T-helper 17 cell (primary cell): ENCODE measurements around the gene RPL7L1. TPM values are rescaled to one million over a fixed set of nuclear protein-coding genes. Genes with fewer than 3 reads are reported as not detected.
A peak's percentile ranks its signal among the peaks of the same experiment; 100 is the strongest.

Experiments used
- ATAC-seq: fragments of 150-1000 bp; cut with Tn5 transposase; 2 replicates; pipeline ENCODE4 v1.10.0; 2021; ENCODE audit warnings: mild to moderate bottlenecking, moderate library complexity
- DNase-seq, 3 donors: peaks; one replicate each; pipeline versions ENCODE4 v3.0.0 to v3.0.0-alpha.2; 2020 to 2021
- H3K9me3 ChIP-seq: one replicate; pipeline ENCODE4 v1.7.0; 2013; ENCODE audit warnings: low read length, mild to moderate bottlenecking; ENCODE audit not compliant: control insufficient read depth, poor library complexity, severe bottlenecking
- H3K27ac Mint-ChIP-seq: one replicate; pipeline ENCODE4 v1.8.0; 2022; ENCODE audit warnings: mild to moderate bottlenecking, moderate library complexity, mixed read lengths
- H3K27me3 Mint-ChIP-seq: one replicate; pipeline ENCODE4 v1.8.0; 2022; ENCODE audit warnings: mixed read lengths
- H3K36me3 Mint-ChIP-seq: one replicate; pipeline ENCODE4 v1.8.0; 2022; ENCODE audit warnings: low read depth, mixed read lengths
- H3K4me1 Mint-ChIP-seq: one replicate; pipeline ENCODE4 v1.8.0; 2022; ENCODE audit warnings: mild to moderate bottlenecking, mixed read lengths
- H3K4me3 Mint-ChIP-seq: one replicate; pipeline ENCODE4 v1.8.0; 2022; ENCODE audit warnings: mild to moderate bottlenecking, moderate library complexity, mixed read lengths
- total RNA-seq, 4 donors: library from RNA in 2 of 4; stranded (reverse) in 2 of 4; gene quantifications; one replicate each; pipeline ENCODE4 v1.2.3 and lab custom pipeline; 2022 to 2026

The RPL7L1 gene
- total RNA-seq (10 to 100 TPM; 61.7 to 73.9 TPM), total RNA-seq (lab: John Stamatoyannopoulos, UW) (66.1 to 228 reads per million in 2 donors)

- H3K27me3 Mint-ChIP-seq = no peaks in the 10 kb centered on the region
- DNase-seq = peak; percentile 66 to 71 (median 68)
- peaks cover 15% of the 10 kb centered on the region for H3K4me1 Mint-ChIP-seq
- peak within 1 kb of the TSS; percentile 100 for H3K27ac Mint-ChIP-seq
- peaks cover 9% of the 10 kb centered on the region for H3K36me3 Mint-ChIP-seq
- H3K9me3 ChIP-seq = no peaks in the 10 kb centered on the region
- peak; percentile 94 for ATAC-seq
- peak within 1 kb of the TSS; percentile 100 for H3K4me3 Mint-ChIP-seq
These were observed at the start of gene RPL7L1 for GRCh38 chr6:42879372-42880239. RPL7L1 (plus strand) TSS chr6:42879616; CDS start chr6:42879911, 295 bp downstream.

GRCh38 chr6:42831237-42831636 is 48.2 kb upstream of the RPL7L1 start:
- no peak overlapping the region for H3K4me3 Mint-ChIP-seq
- peaks cover 9% of the 10 kb centered on the region for H3K36me3 Mint-ChIP-seq
- H3K27me3 Mint-ChIP-seq = no peaks in the 10 kb centered on the region
- ATAC-seq (no peak), DNase-seq (no peak)
- peaks cover 17% of the 10 kb centered on the region for H3K4me1 Mint-ChIP-seq
- peak overlapping the region; percentile 34 for H3K27ac Mint-ChIP-seq
- no peaks in the 10 kb centered on the region for H3K9me3 ChIP-seq

- H3K4me1 Mint-ChIP-seq = peaks cover 15% of the 10 kb centered on the region
- no peak for DNase-seq
- peak overlapping the region; percentile 54 for H3K27ac Mint-ChIP-seq
- H3K4me3 Mint-ChIP-seq = no peak overlapping the region
- no peak for ATAC-seq
- no peaks in the 10 kb centered on the region for H3K9me3 ChIP-seq
- H3K27me3 Mint-ChIP-seq = no peaks in the 10 kb centered on the region
- H3K36me3 Mint-ChIP-seq = peaks cover 6% of the 10 kb centered on the region
These were observed 45.4 kb upstream of the RPL7L1 start for GRCh38 chr6:42834056-42834455.

- ATAC-seq (no peak), DNase-seq (no peak)
- no peaks in the 10 kb centered on the region for H3K27me3 Mint-ChIP-seq
- peaks cover 16% of the 10 kb centered on the region for H3K4me1 Mint-ChIP-seq
- H3K9me3 ChIP-seq = no peaks in the 10 kb centered on the region
- no peak overlapping the region for H3K4me3 Mint-ChIP-seq
- H3K36me3 Mint-ChIP-seq = peaks cover 13% of the 10 kb centered on the region
- peak overlapping the region; percentile 67 for H3K27ac Mint-ChIP-seq
These were observed 37.4 kb upstream of the RPL7L1 start for GRCh38 chr6:42841844-42842584.

- Mint-ChIP-seq H3K4me1 (peaks cover 16% of the 10 kb centered on the region), H3K36me3 (peaks cover 13% of the 10 kb centered on the region), H3K27ac (no peak overlapping the region), H3K27me3 (no peaks in the 10 kb centered on the region), H3K4me3 (no peak overlapping the region)
- no peaks in the 10 kb centered on the region for H3K9me3 ChIP-seq
- no peak for ATAC-seq
- no peak for DNase-seq
These were observed 34.1 kb upstream of the RPL7L1 start for GRCh38 chr6:42845327-42845694.

- DNase-seq (no peak), ATAC-seq (no peak)
- H3K9me3 ChIP-seq = no peaks in the 10 kb centered on the region
- no peak overlapping the region for H3K4me3 Mint-ChIP-seq
- peaks cover 11% of the 10 kb centered on the region for H3K36me3 Mint-ChIP-seq
- no peak overlapping the region for H3K27ac Mint-ChIP-seq
- no peaks in the 10 kb centered on the region for H3K27me3 Mint-ChIP-seq
- H3K4me1 Mint-ChIP-seq = peaks cover 15% of the 10 kb centered on the region
These were observed 32.9 kb upstream of the RPL7L1 start for GRCh38 chr6:42846505-42846904.

- ATAC-seq (no peak), DNase-seq (no peak)
- H3K27me3 Mint-ChIP-seq = no peaks in the 10 kb centered on the region
- peaks cover 7% of the 10 kb centered on the region for H3K4me1 Mint-ChIP-seq
- H3K9me3 ChIP-seq = no peaks in the 10 kb centered on the region
- no peak overlapping the region for H3K27ac Mint-ChIP-seq
- no peak overlapping the region for H3K4me3 Mint-ChIP-seq
- peaks cover 4% of the 10 kb centered on the region for H3K36me3 Mint-ChIP-seq
These were observed 30.7 kb upstream of the RPL7L1 start for GRCh38 chr6:42848700-42849099.

GRCh38 chr6:42851599-42851998 is 27.8 kb upstream of the RPL7L1 start:
- Mint-ChIP-seq H3K4me1 (peaks cover 3% of the 10 kb centered on the region), H3K4me3 (no peak overlapping the region), H3K36me3 (no peaks in the 10 kb centered on the region), H3K27ac (no peak overlapping the region), H3K27me3 (no peaks in the 10 kb centered on the region)
- H3K9me3 ChIP-seq = no peaks in the 10 kb centered on the region
- no peak for DNase-seq
- no peak for ATAC-seq

GRCh38 chr6:42860036-42860435 is 19.4 kb upstream of the RPL7L1 start:
- no peaks in the 10 kb centered on the region for H3K9me3 ChIP-seq
- Mint-ChIP-seq H3K27ac (no peak overlapping the region), H3K4me3 (no peak overlapping the region), H3K4me1 (no peaks in the 10 kb centered on the region), H3K36me3 (peaks cover 10% of the 10 kb centered on the region), H3K27me3 (no peaks in the 10 kb centered on the region)
- DNase-seq = no peak
- ATAC-seq = no peak

- H3K4me1 Mint-ChIP-seq = no peaks in the 10 kb centered on the region
- DNase-seq = no peak
- H3K4me3 Mint-ChIP-seq = no peak overlapping the region
These were observed 18.9 kb upstream of the RPL7L1 start for GRCh38 chr6:42860481-42860880.

GRCh38 chr6:42864602-42865001 is 14.8 kb upstream of the RPL7L1 start:
- Mint-ChIP-seq H3K36me3 (peaks cover 15% of the 10 kb centered on the region), H3K27me3 (no peaks in the 10 kb centered on the region)

More at GRCh38 chr6:42860481-42860880, 18.9 kb upstream of the RPL7L1 start:
- Mint-ChIP-seq H3K27me3 (no peaks in the 10 kb centered on the region), H3K36me3 (peaks cover 10% of the 10 kb centered on the region), H3K27ac (no peak overlapping the region)
- no peaks in the 10 kb centered on the region for H3K9me3 ChIP-seq
- no peak for ATAC-seq

GRCh38 chr6:42870145-42870936 is 9.1 kb upstream of the RPL7L1 start:
- no peaks in the 10 kb centered on the region for H3K27me3 Mint-ChIP-seq
- DNase-seq (no peak), ATAC-seq (no peak)
- peaks cover 7% of the 10 kb centered on the region for H3K36me3 Mint-ChIP-seq
- H3K27ac Mint-ChIP-seq = peak overlapping the region; percentile 45
- H3K4me3 Mint-ChIP-seq = no peak overlapping the region
- peaks cover 3% of the 10 kb centered on the region for H3K4me1 Mint-ChIP-seq
- H3K9me3 ChIP-seq = no peaks in the 10 kb centered on the region

More at GRCh38 chr6:42864602-42865001, 14.8 kb upstream of the RPL7L1 start:
- DNase-seq (no peak), ATAC-seq (no peak)
- no peak overlapping the region for H3K27ac Mint-ChIP-seq
- no peaks in the 10 kb centered on the region for H3K4me1 Mint-ChIP-seq
- no peaks in the 10 kb centered on the region for H3K9me3 ChIP-seq
- H3K4me3 Mint-ChIP-seq = no peak overlapping the region

- H3K4me3 Mint-ChIP-seq = no peak overlapping the region
- no peaks in the 10 kb centered on the region for H3K27me3 Mint-ChIP-seq
- no peak for ATAC-seq
- no peaks in the 10 kb centered on the region for H3K9me3 ChIP-seq
- H3K4me1 Mint-ChIP-seq = peaks cover 3% of the 10 kb centered on the region
- no peak overlapping the region for H3K27ac Mint-ChIP-seq
- DNase-seq = no peak
- peaks cover 7% of the 10 kb centered on the region for H3K36me3 Mint-ChIP-seq
These were observed 7.7 kb upstream of the RPL7L1 start for GRCh38 chr6:42871711-42872110.
